A673 (cell line): ENCODE results near the gene DGKQ.

Source experiments
- CTCF ChIP-seq: fragments of 300-800, 200-600 bp; sonication (generic); conservative IDR thresholded peaks from 2 replicates; pipeline ENCODE4 v1.5.1; 2017; ENCODE audit warnings: low read depth, mild to moderate bottlenecking, antibody characterized with exemption, low read length, moderate library complexity, mixed read lengths
- EZH2 ChIP-seq: fragments of 200-600 bp; sonication (generic); IDR thresholded peaks from 2 replicates; pipeline ENCODE4 v1.6.1; 2017; ENCODE audit warnings: borderline replicate concordance, low read depth, mild to moderate bottlenecking, mixed read lengths, antibody characterized with exemption, low read length; ENCODE audit not compliant: poor library complexity, severe bottlenecking

GRCh38 chr4:1001561-1002130 is 28.3 kb upstream of the DGKQ start:
- no peak for TF ChIP-seq CTCF
- no peak for TF ChIP-seq EZH2
